OCI-LY1 (cell line): Measurements from ENCODE around the gene FAM117B.

ENCODE experiments used
- H2AFZ ChIP-seq: fragments of 200-600 bp; sonication (generic), shearing (Covaris generic); 2 replicates; pipeline ENCODE4 v1.6.0; 2014; ENCODE audit warnings: antibody characterized with exemption, mild to moderate bottlenecking, low read length
- H3F3A ChIP-seq: fragments of 200-600 bp; sonication (generic), shearing (Covaris generic); 2 replicates; pipeline ENCODE4 v1.6.0; 2014; ENCODE audit warnings: mild to moderate bottlenecking, antibody characterized with exemption, low read length, moderate library complexity; ENCODE audit not compliant: insufficient read depth
- H3K27ac ChIP-seq: fragments of 200-600 bp; sonication (generic); 2 replicates; pipeline ENCODE4 v1.5.1; 2014; ENCODE audit warnings: low read length, mixed run types, mild to moderate bottlenecking, low read depth; ENCODE audit not compliant: poor library complexity, severe bottlenecking
- H3K27me3 ChIP-seq: fragments of 200-600 bp; sonication (generic); 2 replicates; pipeline ENCODE4 v1.6.0; 2014; ENCODE audit warnings: antibody characterized with exemption, mild to moderate bottlenecking, low read length, moderate library complexity; ENCODE audit not compliant: insufficient read depth
- H3K36me3 ChIP-seq: fragments of 200-600 bp; sonication (generic); 2 replicates; pipeline ENCODE4 v1.6.1; 2014; ENCODE audit warnings: mild to moderate bottlenecking, antibody characterized with exemption, low read length, moderate library complexity, mixed read lengths; ENCODE audit not compliant: insufficient read depth
- H3K4me1 ChIP-seq: fragments of 200-600 bp; sonication (generic); 2 replicates; pipeline ENCODE4 v1.5.1; 2014; ENCODE audit warnings: mild to moderate bottlenecking, low read length, moderate library complexity; ENCODE audit not compliant: insufficient read depth, severe bottlenecking
- H3K4me2 ChIP-seq: fragments of 200-600 bp; sonication (generic), shearing (Covaris generic); 2 replicates; pipeline ENCODE4 v1.6.1; 2014; ENCODE audit warnings: low read length
- H3K4me3 ChIP-seq: fragments of 200-600 bp; sonication (generic); 2 replicates; pipeline ENCODE4 v1.5.1; 2014; ENCODE audit warnings: low read length, low read depth, mild to moderate bottlenecking, mixed read lengths; ENCODE audit not compliant: poor library complexity, severe bottlenecking
- H3K79me2 ChIP-seq: fragments of 200-600 bp; shearing (Covaris generic); 2 replicates; pipeline ENCODE4 v1.6.1; 2016; ENCODE audit warnings: mixed run types, low read length, mixed read lengths; ENCODE audit not compliant: insufficient read depth
- H3K9ac ChIP-seq: fragments of 200-600 bp; sonication (generic), shearing (Covaris generic); 2 replicates; pipeline ENCODE4 v1.6.1; 2014; ENCODE audit warnings: mild to moderate bottlenecking, low read length, mixed read lengths
- H3K9me2 ChIP-seq: fragments of 200-600 bp; sonication (generic), shearing (Covaris generic); 2 replicates; pipeline ENCODE4 v1.6.1; 2014; ENCODE audit warnings: low read depth, mild to moderate bottlenecking, low read length, mixed read lengths
- H3K9me3 ChIP-seq: fragments of 200-600 bp; shearing (Covaris generic); 2 replicates; pipeline ENCODE4 v1.6.1; 2014; ENCODE audit warnings: low read length, mixed read lengths
- H4K20me1 ChIP-seq: fragments of 200-600 bp; sonication (generic), shearing (Covaris generic); 2 replicates; pipeline ENCODE4 v1.6.0; 2016; ENCODE audit warnings: mild to moderate bottlenecking, low read length; ENCODE audit not compliant: insufficient read depth
- CTCF ChIP-seq: fragments of 200-600 bp; sonication (generic), shearing (Covaris generic); IDR thresholded peaks from 2 replicates; pipeline ENCODE4 v1.5.1; 2017; ENCODE audit warnings: mild to moderate bottlenecking, antibody characterized with exemption, low read length, moderate library complexity, mixed read lengths
- EZH2 ChIP-seq: fragments of 200-600 bp; sonication (generic), shearing (Covaris generic); IDR thresholded peaks from 2 replicates; pipeline ENCODE4 v1.8.0; 2017; ENCODE audit warnings: borderline replicate concordance, mixed run types, mild to moderate bottlenecking, antibody characterized with exemption, low read length, moderate library complexity, mixed read lengths

The FAM117B gene

GRCh38 chr2:202754936-202755335, 120.2 kb downstream of the FAM117B start:
- Histone ChIP-seq H3K27ac (no peak overlapping the region), H3K27me3 (no peaks in the 10 kb centered on the region)
- TF ChIP-seq CTCF (no peak), EZH2 (no peak)

GRCh38 chr2:202756598-202756997, 121.8 kb downstream of the FAM117B start:
- no peaks in the 10 kb centered on the region for H3K9me3 ChIP-seq
- no peak overlapping the region for H3K9ac ChIP-seq
- no peaks in the 10 kb centered on the region for H4K20me1 ChIP-seq
- H3K27ac ChIP-seq, result no peak overlapping the region
- no peaks in the 10 kb centered on the region for H3K9me2 ChIP-seq
- H3K4me1 ChIP-seq, result no peaks in the 10 kb centered on the region
- no peaks in the 10 kb centered on the region for H3F3A ChIP-seq
- H3K36me3 ChIP-seq, result peaks cover 43% of the 10 kb centered on the region
- TF ChIP-seq EZH2 (no peak), CTCF (no peak)
- no peaks in the 10 kb centered on the region for H3K27me3 ChIP-seq
- H3K4me3 ChIP-seq, result no peak overlapping the region
- no peaks in the 10 kb centered on the region for H3K79me2 ChIP-seq
- H2AFZ ChIP-seq, result no peak overlapping the region
- no peak overlapping the region for H3K4me2 ChIP-seq

More at GRCh38 chr2:202754936-202755335, 120.2 kb downstream of the FAM117B start:
- Histone ChIP-seq H2AFZ (no peak overlapping the region), H3K9me2 (no peaks in the 10 kb centered on the region), H3K4me2 (no peak overlapping the region), H3K4me1 (peaks cover 13% of the 10 kb centered on the region), H3K79me2 (no peaks in the 10 kb centered on the region), H3K9ac (no peak overlapping the region), H4K20me1 (no peaks in the 10 kb centered on the region), H3K36me3 (peaks cover 31% of the 10 kb centered on the region), H3K9me3 (no peaks in the 10 kb centered on the region), H3F3A (no peaks in the 10 kb centered on the region), H3K4me3 (no peak overlapping the region)

GRCh38 chr2:202757339-202757738, 122.6 kb downstream of the FAM117B start:
- TF ChIP-seq EZH2 (no peak), CTCF (no peak)
- Histone ChIP-seq H3K9me3 (no peaks in the 10 kb centered on the region), H4K20me1 (no peaks in the 10 kb centered on the region), H3K9ac (no peak overlapping the region), H3K4me3 (no peak overlapping the region), H3K4me2 (no peak overlapping the region), H3K4me1 (no peaks in the 10 kb centered on the region), H3F3A (no peaks in the 10 kb centered on the region), H3K36me3 (peaks cover 43% of the 10 kb centered on the region), H3K27me3 (no peaks in the 10 kb centered on the region), H3K79me2 (no peaks in the 10 kb centered on the region), H3K27ac (no peak overlapping the region), H2AFZ (no peak overlapping the region), H3K9me2 (no peaks in the 10 kb centered on the region)
